Measurements from ENCODE around the gene CCDC24.

The CCDC24 gene

DNA sequence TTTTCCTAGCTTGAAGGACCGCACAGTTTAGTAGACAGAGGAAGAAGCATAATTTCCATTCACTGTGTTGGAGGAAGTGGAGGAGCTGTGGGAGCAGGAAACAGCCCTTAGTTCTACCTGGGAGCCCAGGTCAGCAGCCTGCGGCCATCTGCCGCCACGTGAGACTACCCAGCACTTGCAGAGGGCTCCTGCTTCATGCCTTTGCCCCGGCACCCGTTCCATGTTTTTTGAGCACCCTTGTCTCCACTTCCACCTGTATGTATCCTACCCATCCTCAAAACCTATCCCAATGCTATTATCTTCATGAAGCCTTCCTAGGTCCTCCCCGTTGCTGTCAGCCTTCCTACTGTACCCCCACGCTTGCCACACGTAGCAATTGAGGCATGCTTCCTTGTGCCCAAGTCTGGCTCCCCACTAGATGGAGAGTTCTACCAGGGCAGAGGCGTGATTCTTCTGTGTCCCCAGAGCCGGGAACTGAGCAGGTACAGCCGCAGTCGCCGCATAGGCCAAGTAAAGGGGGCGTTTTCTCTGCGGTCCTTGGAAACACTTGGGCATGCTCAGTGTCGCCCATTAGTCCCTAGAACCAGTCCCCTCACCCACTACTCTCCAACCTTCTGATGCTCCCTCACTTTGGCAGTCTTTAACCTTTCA lies 38.0 kb downstream of the CCDC24 start:
- no peak for DNase-seq

DNA sequence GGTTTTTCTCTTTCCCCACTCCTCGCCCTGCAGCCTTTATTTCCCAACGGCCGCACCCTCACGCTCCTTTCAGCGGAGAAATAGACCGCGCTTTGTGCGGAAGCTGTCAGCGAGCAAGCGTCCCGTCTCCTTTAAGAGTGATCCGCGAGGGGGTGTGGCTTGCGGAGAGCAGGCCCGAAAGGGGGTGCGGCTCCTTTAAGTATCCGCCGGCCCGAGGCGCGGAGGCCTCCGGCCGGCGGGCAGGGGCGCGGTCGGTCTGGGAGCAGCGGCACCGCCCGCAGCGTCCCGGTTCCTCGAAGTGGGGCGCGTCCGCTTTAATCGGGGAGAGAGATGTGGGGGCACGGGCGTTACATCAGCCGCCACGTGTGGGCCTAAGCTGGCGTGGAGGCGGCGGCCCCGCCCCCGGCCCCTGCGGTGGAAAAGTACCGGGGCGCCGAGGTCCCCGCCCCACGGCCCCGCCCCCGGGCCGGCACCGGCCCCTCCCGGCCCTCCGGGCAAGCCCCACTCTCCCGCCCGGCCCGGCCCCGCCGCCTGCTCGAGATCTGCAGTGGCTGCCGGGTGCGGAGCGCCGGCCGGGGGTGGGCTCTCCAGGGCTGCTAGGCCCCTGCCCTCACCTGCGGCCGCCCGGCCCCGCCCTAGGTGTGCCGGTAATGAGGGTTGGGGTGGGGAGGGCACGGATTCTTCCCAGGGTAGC lies 38.7 kb downstream of the CCDC24 start:
- peak; percentile 38 to 67 for DNase-seq

DNA sequence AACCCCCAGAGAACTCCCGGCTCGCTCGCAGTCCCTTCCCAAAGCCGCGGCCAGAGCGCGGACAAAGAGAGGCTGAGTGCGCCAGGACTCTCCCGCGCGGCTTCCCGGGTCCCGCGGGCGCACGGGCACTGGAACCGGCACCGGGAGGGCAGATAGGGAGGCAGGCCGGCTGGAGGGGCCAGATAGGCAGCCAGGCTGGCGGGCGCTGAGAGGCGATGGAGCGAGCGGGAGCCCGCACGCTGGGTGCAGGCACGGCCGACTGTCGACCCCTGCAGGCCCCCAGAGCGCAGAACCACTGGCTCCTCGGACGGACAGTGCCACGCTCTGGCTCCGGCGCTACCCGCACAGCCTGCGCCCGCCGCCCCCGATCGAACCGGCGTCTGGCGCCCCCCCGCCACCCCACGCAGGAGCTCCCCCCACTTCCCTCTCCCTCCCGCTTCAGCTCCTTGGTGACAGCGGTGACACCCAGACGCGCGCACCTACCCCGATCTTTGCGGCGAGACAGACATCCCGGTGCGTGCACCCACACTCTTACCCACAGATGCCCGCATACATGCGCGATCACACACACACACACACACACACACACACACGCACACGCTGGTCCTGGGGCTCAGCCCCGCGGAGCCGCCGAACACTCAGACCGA lies 39.3 kb downstream of the CCDC24 start:
- DNase-seq = peak in 1 of 2 donors; percentile 49

DNA sequence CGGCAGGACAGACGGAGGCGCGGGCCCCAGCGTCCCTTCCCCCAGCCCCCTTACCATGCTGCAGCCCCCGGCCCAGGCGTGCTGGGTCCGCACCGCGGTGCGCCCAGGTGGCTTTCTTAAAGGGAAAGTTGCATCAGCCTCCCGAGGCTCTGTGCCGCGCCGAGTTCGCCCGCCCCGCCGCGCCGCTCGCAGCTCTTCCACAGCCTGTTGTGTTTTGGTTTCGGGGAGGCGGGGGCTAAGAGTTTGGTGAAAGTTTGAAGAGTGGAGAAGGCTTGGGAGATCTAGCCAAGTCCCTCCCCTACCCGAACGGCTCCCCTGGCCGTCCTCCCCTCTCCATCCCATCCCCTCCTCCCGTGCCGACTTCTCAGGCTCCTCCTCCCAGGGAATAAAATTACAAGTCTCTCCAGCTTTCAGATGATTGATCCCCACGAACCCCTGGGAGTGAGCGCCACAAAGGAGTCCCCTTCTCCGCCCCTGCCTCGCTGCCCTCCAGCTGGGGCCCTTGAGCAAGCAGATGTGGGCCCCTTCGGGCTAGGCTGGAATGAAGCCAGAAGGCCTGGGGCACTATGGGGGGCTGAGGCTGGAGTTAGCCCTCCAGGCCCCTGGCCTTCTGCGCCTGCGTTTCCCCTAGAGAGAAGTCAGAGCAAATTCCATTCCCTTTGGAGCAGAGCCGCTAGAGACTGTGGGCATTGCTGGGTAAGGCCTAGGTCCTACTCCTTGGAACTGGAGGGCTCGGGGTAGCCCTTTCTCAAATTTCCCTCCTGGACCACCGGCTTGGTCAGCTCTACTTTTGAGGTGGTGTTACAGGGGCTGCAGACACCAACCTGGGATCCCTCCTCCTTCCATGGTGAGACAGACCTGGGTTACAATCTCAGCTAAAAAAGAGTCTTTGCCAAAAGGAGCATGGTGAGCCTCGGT lies 40.1 kb downstream of the CCDC24 start, which contains the start of gene SLC6A9:
Gene SLC6A9 (minus strand): TSS at position 211 of the 918 bp plus-strand sequence. CDS start 7,185 bp downstream, outside the sequence.
- no peak for DNase-seq

DNA sequence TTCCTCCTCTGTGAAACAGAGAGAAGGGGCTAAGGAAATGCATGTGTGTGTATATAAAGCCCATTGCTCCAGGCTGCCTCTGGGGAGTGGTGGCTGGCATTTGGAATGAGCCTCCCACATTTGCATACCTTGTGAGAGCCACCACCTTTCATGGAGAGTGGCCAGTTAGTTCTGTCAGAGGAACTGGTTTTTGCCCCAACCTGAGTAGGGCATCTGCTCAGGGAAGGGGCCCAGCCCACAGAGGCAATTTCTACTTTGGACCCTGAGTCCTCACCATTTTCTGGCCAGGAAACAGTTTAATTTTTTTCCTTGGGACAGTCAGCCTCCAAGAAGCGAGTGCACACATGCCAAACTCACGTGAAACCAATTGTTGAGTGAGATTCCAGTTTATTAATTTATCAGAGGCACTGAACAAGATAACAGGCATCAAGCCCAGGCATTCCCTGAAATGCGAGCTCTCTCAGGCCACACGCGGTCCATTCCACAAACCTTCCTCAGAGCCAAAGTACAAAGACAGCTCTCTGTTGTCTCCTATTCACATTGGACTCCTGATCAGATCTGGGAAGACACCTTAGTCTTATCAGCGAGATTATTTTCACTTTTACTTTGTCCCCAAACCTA lies 40.9 kb downstream of the CCDC24 start:
- no peak for DNase-seq

DNA sequence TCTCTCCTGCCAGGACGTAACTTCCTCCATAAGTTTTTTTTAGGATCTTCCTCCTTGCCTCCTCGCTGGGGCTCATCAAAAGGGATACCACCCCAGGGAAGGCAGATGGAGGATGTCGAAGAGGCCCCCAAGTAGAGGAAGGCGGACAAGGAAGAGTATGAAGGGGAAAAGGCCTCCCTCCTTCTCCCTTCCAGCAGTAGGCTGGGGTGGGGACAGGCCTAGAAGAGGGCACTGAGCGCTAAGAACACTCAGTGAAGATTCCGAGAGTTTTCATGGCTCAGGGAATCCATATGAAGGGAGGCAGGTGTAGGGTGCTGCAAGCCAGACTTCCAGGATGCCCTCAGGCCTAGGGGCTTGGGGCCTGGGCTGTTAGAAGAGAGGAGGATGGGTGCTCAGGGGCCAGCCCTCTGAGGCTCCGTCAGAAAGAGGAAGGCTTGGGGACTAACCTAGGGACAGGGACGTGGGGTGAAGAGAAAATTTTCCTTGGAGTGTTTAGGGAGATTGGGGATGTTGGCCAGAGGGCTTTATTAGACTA lies 41.7 kb downstream of the CCDC24 start:
- no peak for DNase-seq

DNA sequence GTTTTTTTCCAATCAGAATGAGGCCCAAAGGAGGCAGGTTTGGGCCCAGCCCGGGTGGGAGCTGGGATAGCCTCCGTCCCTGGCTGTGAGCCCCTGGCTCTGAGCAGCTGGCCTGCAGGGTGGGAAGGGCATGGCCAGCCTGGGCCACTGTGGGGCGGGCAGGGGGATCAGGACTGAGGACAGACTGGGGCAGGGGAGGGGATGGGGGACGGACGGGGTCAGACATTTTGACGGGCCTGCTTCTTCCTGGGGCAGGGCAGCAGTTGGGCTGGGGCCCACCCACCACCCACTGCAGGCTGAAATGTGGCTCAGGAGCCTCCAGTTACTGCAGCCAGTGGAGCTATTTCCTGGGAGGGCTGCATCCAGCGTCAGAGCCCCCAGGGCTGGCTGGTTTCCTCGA lies 42.4 kb downstream of the CCDC24 start:
- DNase-seq = no peak

DNA sequence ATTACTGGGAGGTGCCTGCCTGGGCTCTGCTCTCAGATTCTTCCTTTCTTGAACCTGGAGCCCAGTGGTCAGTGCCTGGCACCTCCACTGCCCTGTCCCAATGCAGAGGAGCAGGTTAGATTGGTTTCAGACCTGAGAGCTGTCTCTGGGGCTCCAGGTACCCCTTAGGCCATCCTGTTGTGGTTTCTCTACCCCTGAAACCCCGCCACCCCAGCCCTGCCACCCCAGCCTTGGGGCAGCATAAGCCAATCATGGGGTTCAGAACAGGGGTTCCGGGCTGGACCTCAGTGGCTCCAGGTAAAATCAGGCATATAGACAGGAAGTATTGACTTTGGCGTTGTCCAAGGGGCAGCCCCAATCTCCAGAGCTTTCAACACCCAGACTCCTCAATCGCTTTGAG lies 43.0 kb downstream of the CCDC24 start:
- no peak for DNase-seq

DNA sequence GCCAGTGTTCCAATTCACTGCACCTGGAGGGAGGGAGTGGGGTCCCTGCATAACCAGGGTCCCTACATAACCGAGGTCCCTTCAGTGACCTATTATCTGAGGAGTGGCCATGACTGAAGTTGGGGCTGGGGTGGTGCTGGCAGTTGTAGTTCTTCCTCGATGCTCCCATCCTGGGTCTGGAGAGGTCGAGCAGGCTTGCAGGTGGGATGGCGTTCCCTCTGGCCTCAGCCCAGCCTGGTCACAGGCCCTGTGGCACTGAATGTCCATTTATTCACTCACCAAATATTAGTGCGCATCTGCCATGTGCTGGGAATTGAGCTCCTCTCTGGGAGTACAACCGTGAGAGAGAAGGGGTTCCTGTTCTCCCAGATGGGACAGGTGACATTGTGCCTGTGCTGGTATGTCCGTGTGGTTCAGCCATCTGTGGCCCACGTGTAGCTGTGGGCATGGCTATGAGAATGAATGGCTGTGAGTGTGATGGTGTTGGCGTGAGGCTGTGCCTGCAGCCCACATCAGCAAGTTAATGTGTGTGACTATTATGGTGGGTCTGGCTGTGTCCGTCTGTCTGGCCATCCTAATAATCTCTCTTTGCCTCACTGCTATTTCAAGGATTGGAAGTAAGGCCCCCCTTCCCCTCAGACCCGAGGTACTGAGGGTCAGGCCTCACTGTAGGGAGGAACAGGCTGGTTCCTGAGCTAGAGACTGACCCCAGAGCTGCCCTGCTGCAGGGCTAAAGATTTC lies 43.7 kb downstream of the CCDC24 start:
- no peak for DNase-seq

DNA sequence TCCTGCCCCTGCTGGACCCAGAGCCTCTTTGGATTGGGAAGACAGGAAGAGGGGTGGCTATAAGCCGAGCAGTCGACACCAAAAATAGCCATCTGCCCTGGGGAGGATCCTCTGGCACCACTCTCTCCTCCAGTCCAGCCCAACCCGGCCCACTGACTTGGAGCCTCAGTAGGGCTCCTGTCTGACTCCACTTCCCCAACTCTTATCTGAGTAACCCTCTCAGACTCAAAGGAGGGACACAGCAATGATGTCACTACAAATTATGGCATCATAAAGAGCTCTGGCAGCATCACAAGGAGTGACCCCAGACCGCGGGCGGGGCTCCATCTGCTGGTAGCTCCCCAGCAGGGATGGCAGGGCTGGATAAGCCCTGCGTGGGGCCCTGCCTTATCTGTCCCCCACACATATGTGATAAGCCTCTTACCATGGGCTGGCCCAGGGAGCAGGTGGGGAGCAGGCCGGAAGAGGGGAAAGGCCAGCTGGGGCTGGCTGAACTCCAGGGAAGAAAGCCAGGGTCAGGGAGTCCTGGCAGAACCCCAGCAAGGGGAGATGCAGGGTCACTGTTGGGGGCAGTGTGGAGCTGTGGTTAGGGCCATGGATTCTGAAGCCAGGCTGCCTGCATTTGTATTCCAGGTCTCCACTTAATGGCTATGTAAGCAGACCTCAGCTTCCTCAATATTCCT lies 44.5 kb downstream of the CCDC24 start:
- no peak for DNase-seq

DNA sequence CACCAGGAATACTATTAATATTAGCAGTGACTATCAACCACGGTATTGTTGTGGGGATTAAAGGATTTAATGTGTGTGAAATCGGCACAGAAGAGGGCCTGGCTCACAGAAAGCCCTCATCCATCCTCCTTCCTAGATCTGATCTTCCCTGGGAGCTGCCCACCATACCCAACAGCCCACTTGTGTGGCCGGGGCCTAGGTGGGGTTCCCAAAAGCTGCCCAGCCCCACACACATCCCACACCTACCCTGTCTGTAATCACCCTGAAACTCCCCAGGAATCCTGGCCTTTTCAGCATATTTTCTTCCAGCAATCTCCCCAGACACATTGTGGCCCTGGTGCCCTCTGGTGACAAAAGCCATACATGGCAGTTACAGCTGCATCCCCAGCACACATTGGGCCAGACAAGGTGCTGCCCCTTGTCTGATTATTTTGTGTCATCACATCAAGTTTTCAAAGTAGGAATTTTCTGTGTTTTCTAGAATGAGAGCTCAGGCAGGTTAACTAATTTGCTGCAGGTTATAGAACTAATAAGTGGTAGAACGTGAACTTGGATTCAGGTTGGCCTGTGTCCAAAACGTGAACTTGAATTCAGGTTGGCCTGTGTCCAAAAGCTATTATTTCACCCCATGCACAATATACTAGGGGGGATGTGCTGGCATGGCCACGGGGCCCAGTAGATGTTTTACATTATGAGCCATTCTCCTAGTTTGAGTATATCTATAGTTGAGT lies 45.2 kb downstream of the CCDC24 start:
- DNase-seq = peak in 1 of 2 donors; percentile 44

DNA sequence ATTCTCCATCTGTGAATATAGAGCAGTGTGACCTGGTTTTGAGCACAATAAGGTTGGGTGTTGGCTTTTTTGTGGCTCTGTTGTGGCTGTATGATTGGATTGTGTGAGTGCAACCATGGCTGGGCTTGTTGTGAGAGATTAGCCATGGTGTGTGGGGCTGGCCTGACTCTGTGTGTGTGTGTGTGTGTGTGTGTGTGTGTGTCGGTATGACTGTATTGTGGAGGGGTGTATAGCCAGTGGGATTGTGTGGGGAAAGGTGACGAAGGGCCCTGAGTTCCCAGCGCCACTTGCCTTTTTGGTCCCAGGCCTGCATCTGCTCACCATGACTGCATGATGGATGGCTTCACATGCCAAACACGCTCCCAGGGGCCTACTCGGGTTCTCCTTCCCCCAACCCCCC lies 45.8 kb downstream of the CCDC24 start:
- no peak for DNase-seq

DNA sequence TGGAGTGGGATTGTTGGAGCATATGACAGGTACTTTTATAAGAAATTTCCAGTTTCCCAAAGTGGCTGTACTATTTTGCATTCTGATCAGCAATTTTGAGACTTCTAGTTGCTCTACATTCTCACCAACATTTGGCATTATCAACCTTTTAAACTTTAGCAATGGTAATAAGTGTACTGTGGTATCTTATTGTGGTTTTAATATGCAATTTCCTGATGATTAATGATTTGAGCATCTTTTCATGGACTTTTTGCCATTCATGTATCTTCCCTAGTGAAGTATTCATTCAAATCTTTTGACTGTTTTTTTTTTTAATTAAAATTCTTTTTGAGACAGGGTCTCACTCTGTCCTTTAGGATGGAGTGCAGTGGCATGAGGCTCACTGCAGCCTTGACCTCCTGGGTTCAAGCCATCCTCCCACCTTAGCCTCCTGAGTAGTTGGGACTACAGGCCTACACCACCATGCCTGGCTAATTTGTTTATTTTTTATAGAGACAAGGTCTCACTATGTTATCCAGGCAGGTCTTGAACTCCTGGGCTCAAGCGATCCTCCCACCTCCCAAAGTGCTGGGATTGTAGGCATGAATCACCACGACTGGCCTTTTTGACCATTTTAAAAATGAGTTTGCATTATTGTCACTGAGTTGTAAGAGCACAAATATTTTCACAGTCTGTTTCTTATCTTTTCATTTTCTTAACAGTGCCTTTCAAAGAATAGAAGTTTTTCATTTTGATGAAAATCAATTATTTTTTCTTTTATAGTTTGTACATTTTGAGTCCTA lies 47.7 kb downstream of the CCDC24 start:
- no peak for DNase-seq

DNA sequence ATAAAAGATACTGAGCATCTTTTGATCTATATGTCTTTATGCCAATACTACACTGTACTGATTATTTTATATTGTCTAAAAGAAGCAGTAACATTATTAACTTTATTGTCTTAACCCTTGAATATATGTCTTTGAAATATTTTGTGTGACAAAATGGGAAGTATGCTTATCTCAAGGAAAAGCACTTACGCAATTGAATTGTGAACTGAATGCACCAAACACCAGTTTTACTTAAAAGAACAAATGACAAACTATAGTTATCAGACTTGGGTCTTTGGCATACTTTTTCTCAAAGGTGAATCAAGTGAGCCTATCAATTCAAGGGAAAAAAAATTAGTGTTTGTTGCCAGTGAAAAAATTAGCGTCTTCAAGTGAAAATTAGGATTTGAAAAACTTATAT lies 49.0 kb downstream of the CCDC24 start:
- no peak for DNase-seq

DNA sequence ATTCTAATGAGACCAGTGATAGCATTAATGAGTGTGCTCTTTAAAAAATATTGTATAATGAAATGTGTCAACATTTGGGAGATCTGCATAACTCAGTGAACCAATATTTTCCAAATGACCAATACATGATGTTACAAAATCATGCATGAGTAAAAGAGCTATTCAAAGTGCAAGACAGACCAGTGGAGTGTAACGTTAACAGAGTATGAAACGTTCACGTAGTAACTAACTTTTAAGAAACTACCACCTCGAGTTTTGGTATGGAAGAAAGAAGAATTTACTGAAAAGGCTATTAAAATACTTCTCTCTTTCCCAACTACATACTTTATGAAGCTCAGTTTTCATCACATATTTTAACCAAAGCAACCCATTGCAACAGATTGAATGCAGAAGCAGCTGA lies 49.4 kb downstream of the CCDC24 start:
- no peak for DNase-seq

DNA sequence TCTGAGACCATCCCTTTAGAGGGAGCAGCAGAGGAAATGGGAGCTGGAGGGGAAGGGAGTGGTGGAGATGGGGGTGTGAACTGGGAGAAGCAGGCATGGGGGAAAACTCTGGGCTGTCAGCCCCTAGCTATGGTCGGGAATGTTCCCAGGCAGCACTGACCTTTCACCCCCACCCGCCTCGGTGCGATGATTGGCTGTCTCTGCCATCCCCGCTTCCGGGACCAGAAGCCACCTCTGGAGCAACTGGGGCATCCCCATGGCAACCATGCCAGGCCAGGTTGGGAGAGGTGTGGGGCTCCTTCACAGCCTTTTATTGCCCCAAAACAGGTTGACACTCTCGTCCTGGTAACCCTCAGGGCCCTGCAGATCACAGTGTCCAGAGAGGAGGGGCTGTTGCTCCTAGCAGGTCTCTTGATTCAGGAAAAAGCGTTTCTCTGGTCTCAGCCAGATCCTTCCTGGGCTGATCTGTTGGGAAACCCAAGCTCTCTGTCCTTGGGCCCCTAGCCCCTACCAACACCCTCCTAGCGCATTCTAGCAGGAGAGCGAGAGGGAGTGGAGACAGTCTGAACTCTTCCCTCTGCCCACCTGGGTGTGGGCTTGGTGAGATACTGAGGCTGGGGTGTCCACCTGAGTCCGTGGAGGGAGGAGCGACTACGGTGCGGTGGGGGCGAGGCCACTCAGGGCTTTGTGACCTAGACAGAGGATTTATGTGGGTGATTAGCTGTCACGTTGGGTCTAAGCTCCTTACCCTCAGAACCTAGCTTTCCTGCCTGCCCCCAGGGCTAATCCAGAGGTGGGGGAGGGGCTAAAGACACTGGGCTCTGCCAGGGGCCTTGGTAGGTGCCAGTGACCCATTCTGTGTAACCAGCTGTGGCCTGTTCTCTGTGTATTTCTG lies 52.0 kb downstream of the CCDC24 start:
- DNase-seq = no peak

DNA sequence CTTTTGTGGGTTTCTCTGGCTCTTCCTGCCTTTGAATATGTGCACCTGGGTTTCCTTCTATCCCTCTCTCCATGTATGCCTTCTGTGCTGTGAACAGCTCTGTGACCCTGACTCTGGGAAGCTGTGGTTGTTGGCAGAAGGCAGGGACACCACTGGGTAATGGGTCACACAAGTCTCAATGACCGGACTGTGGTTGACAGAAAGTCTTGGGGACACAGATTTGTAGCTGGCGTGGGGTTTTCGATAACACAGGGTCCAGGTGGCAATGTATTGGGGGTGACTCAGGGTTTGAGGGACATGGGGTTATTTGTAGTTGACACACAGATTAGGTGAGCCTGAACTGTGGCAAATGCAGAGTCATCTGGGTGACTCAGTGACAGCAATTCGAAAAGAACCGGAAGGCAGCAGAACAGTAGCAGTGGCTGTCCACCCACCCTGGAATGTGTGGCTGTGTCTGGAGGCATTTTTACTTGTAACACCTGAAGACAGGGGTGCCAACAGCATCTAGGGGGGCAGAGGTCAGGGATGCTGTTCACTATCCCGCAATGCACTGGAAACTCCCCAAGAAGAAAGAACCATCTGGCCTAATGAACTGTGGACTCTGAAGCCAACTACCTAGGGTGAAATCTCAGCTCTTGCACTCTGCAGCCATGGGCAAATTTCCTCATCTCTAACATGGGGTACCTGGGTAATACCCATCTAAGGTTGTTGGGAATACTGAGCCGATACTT lies 52.8 kb downstream of the CCDC24 start:
- DNase-seq = no peak

DNA sequence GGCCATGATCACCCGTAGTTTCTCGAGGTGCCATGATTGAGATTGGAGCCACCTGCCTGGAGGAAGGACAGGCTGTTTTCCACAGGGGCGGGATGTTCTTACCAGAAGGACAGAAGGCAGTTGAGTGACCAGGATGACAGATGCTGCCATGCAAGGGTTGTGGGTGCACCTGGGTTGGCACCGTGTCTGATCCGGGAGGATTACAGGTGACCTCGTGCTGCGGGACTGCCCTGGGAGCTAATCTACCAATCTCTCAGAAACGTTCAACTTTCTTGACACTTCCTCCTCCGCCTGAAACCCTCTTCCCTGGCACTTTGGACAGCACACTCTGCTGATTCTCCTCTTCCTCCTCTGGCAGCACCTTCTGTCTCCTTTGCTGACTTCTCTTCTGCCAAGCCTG lies 53.7 kb downstream of the CCDC24 start:
- DNase-seq = no peak

All from bone marrow (tissue), 2 donors.